GM21717 (cell line): ENCODE data around the gene TCP1.
"Not testable (repeated sequence)": the region's sequence is repeated elsewhere in the genome, so short reads cannot be mapped to it uniquely, and the experiment has no call there.

ENCODE experiments used
- ATAC-seq: cut with Tn5 transposase; IDR thresholded peaks from one replicate; pipeline ENCODE4 v1.9.1; 2021; ENCODE audit warnings: mild to moderate bottlenecking, moderate library complexity; ENCODE audit not compliant: unreplicated experiment

The TCP1 gene

GRCh38 chr6:159745081-159745480 is 44.3 kb downstream of the TCP1 start:
- no peak for ATAC-seq

- no peak for ATAC-seq
Observed at GRCh38 chr6:159742165-159742564, 47.2 kb downstream of the TCP1 start.

DNA sequence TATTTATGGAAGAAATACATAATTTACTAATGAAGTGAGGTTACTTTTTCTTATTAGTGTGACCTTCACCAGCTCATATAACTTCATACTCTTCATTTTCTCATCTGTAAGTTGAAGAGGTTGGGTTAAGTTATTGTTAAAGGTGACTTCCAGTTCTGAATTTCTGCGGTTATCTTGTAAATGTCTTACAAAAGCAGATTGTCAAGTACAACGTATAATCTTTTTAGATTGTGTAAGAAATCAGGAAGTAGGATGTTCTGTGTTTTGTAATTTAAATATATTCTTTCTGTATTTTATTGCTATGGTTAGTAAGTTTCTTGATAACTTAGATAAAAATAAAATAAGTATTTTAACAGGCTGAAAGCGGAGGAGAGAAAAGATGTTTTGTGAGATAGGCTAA is 50.1 kb downstream of the TCP1 start:
- no peak for ATAC-seq

- ATAC-seq = no peak
Observed at GRCh38 chr6:159736908-159737307, 52.5 kb downstream of the TCP1 start.

- not testable (repeated sequence) for ATAC-seq
Observed at GRCh38 chr6:159733395-159733794, 56.0 kb downstream of the TCP1 start.

DNA sequence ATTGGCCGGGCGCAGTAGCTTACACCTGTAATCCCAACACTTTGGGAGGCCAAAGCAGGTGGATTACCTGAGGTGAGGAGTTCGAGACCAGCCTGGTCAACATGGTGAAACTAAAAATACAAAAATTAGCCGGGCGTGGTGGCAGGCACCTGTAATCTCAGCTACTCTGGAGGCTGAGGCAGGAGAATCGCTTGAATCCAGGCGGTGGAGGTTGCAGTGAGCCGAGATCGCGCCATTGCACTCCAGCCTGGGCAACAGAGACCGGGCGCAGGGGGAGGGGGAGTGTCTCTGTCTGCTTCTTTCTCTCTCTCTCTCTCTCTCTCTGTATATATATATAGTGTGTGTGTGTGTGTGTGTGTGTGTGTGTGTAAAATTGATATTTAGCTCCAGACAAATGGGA is 56.9 kb downstream of the TCP1 start:
- not testable (repeated sequence) for ATAC-seq

GRCh38 chr6:159730332-159730676 is 59.1 kb downstream of the TCP1 start:
- no peak for ATAC-seq

- no peak for ATAC-seq
Observed at GRCh38 chr6:159729598-159730331, 59.6 kb downstream of the TCP1 start.

DNA sequence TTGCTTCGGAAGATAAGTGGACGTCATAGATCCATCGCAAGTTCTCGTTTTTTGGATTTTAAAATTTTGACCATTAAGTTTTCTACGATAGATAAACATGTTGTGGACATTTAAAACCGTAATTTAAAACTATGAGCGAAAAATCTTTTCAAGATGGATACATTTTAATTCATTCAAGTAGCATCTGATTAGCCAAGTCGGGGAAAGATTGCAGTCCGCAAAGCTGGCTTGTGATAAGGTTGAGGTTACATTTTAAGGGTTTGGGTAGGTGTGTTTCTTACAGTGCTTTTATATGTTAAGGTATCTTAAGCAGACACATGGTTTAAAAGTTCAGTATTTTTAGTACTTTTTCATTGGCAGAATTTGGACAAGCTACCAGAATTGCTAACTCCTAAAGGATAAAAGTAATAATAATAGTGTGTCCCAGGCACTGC is 60.9 kb downstream of the TCP1 start:
- no peak for ATAC-seq
